ENCODE data around the gene FAM3B. TPM values are rescaled to one million over a fixed set of nuclear protein-coding genes. Genes with fewer than 3 reads are reported as not detected.

FAM3B gene
- total RNA-seq, 4 donors from 2014 or later = 49.5 to 323 (median 159) TPM

- Histone ChIP-seq H3K9me3 (no peaks in the 10 kb centered on the region), H3K4me3 (peak overlapping the region in 1 of 4 donors; percentile 46), H3K36me3 (no peaks in the 10 kb centered on the region), H3K27ac (peak overlapping the region; percentile 21 to 81 (median 64)), H3K27me3 (no peaks in the 10 kb centered on the region), H3K4me1 (peaks cover 3 to 34% (median 14%) of the 10 kb centered on the region in 4 donors)
- DNase-seq = peak in 2 of 3 donors; percentile 21 to 31
- TF ChIP-seq POLR2A (IDR thresholded peaks at IDR 0.05) = no peak
- TF ChIP-seq, protein P1, sequence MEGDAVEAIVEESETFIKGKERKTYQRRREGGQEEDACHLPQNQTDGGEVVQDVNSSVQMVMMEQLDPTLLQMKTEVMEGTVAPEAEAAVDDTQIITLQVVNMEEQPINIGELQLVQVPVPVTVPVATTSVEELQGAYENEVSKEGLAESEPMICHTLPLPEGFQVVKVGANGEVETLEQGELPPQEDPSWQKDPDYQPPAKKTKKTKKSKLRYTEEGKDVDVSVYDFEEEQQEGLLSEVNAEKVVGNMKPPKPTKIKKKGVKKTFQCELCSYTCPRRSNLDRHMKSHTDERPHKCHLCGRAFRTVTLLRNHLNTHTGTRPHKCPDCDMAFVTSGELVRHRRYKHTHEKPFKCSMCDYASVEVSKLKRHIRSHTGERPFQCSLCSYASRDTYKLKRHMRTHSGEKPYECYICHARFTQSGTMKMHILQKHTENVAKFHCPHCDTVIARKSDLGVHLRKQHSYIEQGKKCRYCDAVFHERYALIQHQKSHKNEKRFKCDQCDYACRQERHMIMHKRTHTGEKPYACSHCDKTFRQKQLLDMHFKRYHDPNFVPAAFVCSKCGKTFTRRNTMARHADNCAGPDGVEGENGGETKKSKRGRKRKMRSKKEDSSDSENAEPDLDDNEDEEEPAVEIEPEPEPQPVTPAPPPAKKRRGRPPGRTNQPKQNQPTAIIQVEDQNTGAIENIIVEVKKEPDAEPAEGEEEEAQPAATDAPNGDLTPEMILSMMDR (IDR thresholded peaks at IDR 0.05) = no peak
These were observed 52.1 kb downstream of the FAM3B start for GRCh38 chr21:41368735-41369104.

DNA sequence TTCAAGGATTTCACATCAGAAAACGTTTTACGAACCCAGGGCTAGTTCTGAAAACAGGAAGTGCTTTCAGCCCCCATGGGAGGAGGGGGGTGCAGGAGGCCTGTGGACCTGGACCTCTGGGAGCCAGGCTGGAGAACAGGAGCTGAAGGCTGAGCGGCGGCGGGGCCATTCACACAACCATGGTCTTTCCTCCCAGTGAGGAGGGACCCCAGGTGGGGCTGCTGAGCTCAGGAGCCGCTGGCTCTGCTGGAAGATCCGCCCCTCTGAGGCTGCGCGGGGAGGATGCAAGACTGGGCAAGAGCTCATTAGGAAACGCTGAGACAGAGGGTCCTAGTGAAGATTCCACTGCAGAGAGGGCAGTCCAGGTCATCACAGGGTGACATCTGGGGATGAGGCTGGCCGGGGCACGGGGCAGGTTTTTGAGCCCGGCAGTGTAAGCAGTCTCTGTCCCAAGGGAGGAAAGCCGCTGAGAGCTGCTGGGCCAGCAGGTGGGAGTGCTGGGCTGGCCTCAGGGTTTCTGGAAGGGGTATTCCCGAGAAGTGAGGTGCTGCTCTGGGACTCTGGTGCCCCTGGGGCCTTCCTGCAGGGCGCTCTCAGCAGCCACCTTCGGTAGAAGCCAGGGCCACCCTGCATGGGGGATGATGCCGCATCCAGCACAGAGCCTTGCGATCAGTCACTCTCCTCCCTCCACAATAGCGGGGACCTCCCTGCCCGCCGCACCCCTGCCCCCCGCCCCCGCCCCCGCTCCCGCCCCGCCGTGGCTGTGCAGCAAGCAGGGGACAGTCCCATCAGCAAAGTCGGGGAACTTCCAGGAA lies 52.7 kb downstream of the FAM3B start:
- peaks cover 3 to 29% (median 11%) of the 10 kb centered on the region in 4 donors for H3K4me1 ChIP-seq
- peak; percentile 62 to 66 (median 66) for DNase-seq
- H3K27ac ChIP-seq = peak overlapping the region; percentile 21 to 81 (median 64)
- TF ChIP-seq, protein P1 (IDR thresholded peaks at IDR 0.05) = peak in 3 of 6 experiments; percentile 12 to 18 (median 13)
- no peak for TF ChIP-seq POLR2A (IDR thresholded peaks at IDR 0.05)
- H3K4me3 ChIP-seq = peak overlapping the region; percentile 39 to 49 (median 45)
- no peaks in the 10 kb centered on the region for H3K36me3 ChIP-seq
- H3K9me3 ChIP-seq = no peaks in the 10 kb centered on the region
- H3K27me3 ChIP-seq = no peaks in the 10 kb centered on the region

DNA sequence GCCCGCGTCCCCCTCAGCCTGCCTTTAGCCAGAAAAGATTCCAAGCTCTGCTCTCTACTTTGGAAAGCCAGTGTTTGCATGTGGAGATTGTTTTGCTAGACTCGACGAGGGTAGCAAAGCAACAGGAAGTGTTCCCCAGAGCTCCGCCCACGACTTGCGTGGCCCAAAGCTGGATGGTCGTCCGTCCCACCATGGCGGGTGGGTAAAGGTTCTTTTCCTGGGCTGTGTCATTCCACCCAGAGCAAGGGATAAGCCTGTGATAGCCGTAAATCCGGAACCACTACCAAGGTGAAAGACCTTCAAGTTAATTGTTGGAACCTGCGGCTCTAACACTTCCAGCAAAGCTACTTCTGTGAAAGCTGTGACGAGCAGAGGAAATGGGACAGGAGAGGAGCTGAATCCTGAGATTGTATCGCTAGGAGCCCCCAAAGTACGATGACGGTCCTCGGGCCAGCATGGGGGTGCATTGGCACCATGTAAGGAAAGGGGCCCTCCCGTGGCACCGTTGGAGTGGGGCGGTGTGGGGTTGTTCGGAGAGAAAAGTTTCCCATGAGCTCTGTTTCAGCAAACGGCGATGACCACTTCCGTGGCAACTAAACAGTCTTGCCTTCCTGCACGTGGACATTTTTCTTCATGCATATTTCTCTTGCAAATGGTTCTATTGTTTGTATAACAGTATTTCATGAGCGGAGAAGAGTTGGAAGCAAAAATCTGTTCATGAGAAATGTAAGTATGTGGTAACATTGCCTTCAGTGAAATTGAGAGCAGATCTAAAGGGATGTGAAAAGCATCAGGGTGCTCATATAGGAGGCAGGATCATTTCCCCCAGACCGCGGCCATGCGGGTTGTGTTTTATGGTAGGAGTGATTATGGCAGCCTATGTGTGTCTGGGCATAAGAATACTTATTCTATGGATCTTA lies 53.6 kb downstream of the FAM3B start:
- H3K4me3 ChIP-seq = peak overlapping the region; percentile 39 to 49 (median 45)
- no peaks in the 10 kb centered on the region for H3K27me3 ChIP-seq
- peaks cover 3 to 24% (median 11%) of the 10 kb centered on the region in 4 donors for H3K4me1 ChIP-seq
- H3K9me3 ChIP-seq = no peaks in the 10 kb centered on the region
- peak overlapping the region; percentile 21 to 81 (median 64) for H3K27ac ChIP-seq
- no peak for TF ChIP-seq POLR2A (IDR thresholded peaks at IDR 0.05)
- TF ChIP-seq, protein P1 (IDR thresholded peaks at IDR 0.05) = no peak
- DNase-seq = peak; percentile 48 to 70 (median 68)
- H3K36me3 ChIP-seq = no peaks in the 10 kb centered on the region

GRCh38 chr21:41370840-41371684 lies 54.5 kb downstream of the FAM3B start:
- peaks cover 3 to 24% (median 11%) of the 10 kb centered on the region in 4 donors for H3K4me1 ChIP-seq
- no peak for TF ChIP-seq POLR2A (IDR thresholded peaks at IDR 0.05)
- TF ChIP-seq, protein P1 (IDR thresholded peaks at IDR 0.05) = no peak
- no peaks in the 10 kb centered on the region for H3K36me3 ChIP-seq
- DNase-seq = peak in 1 of 3 donors; percentile 42
- H3K9me3 ChIP-seq = no peaks in the 10 kb centered on the region
- H3K27ac ChIP-seq = no peak overlapping the region
- H3K4me3 ChIP-seq = peak overlapping the region in 1 of 4 donors; percentile 46
- H3K27me3 ChIP-seq = no peaks in the 10 kb centered on the region

- H3K9me3 ChIP-seq = no peaks in the 10 kb centered on the region
- TF ChIP-seq, protein P1 (IDR thresholded peaks at IDR 0.05) = no peak
- no peak for TF ChIP-seq POLR2A (IDR thresholded peaks at IDR 0.05)
- DNase-seq = no peak
- no peaks in the 10 kb centered on the region for H3K27me3 ChIP-seq
- H3K27ac ChIP-seq = no peak overlapping the region
- no peaks in the 10 kb centered on the region for H3K36me3 ChIP-seq
- H3K4me3 ChIP-seq = no peak overlapping the region
- H3K4me1 ChIP-seq = peaks cover 3 to 24% (median 11%) of the 10 kb centered on the region in 4 donors
These were observed 55.1 kb downstream of the FAM3B start for GRCh38 chr21:41371685-41372030.

All from Peyer's patch (tissue), 4 donors.